Fibroblast of the aortic adventitia (primary cell): ENCODE data around the gene SEC24C. TPM values are rescaled to one million over a fixed set of nuclear protein-coding genes. Genes with fewer than 3 reads are reported as not detected.
A peak's percentile ranks its signal among the peaks of the same experiment; 100 is the strongest.

Source experiments
- DNase-seq: peaks from one replicate; pipeline ENCODE4 v3.0.0-alpha.2; 2010; ENCODE audit warnings: low read depth
- H3K4me3 ChIP-seq: 2 replicates; pipeline ENCODE4 v1.5.1; 2011; ENCODE audit warnings: low read depth, mild to moderate bottlenecking, control low read depth, low read length, moderate library complexity
- CTCF ChIP-seq: IDR thresholded peaks from 2 replicates; pipeline ENCODE4 v1.5.1; 2011; ENCODE audit warnings: mild to moderate bottlenecking, low read length, control low read depth, inconsistent platforms; ENCODE audit not compliant: insufficient read depth
- total RNA-seq: library from RNA; depleted of rRNA; stranded (reverse); fragments of >200 nt; gene quantifications from 2 replicates; pipeline ENCODE4 v1.2.3, GENCODE V29; 2012; ENCODE audit warnings: low replicate concordance

Gene SEC24C
- total RNA-seq, 1 donor, result 45.2 TPM

GRCh38 chr10:73761781-73762180, 17.6 kb downstream of the SEC24C start:
- no peak for TF ChIP-seq CTCF
- DNase-seq, result no peak
- H3K4me3 ChIP-seq, result no peak overlapping the region

GRCh38 chr10:73762915-73763314, 18.7 kb downstream of the SEC24C start:
- TF ChIP-seq CTCF, result no peak
- no peak overlapping the region for H3K4me3 ChIP-seq
- no peak for DNase-seq

GRCh38 chr10:73763343-73763742, 19.2 kb downstream of the SEC24C start:
- DNase-seq, result no peak
- no peak for TF ChIP-seq CTCF
- H3K4me3 ChIP-seq, result no peak overlapping the region

- H3K4me3 ChIP-seq, result no peak overlapping the region
- no peak for TF ChIP-seq CTCF
- no peak for DNase-seq
Observed at GRCh38 chr10:73765066-73765465, 20.9 kb downstream of the SEC24C start.

- no peak for DNase-seq
- H3K4me3 ChIP-seq, result no peak overlapping the region
- TF ChIP-seq CTCF, result no peak
Observed at GRCh38 chr10:73768881-73769280, 24.7 kb downstream of the SEC24C start.

- H3K4me3 ChIP-seq, result no peak overlapping the region
- DNase-seq, result no peak
- TF ChIP-seq CTCF, result no peak
Observed at GRCh38 chr10:73769396-73769795, 25.2 kb downstream of the SEC24C start.

GRCh38 chr10:73771722-73772280, 27.6 kb downstream of the SEC24C start:
- DNase-seq, result peak; percentile 81
- peak overlapping the region; percentile 84 for H3K4me3 ChIP-seq
- peak; percentile 1 for TF ChIP-seq CTCF
